ENCODE results near the gene PRDM11. TPM values are rescaled to one million over a fixed set of nuclear protein-coding genes. Genes with fewer than 3 reads are reported as not detected.

Gene PRDM11
- total RNA-seq, 1 experiment from 2014 or later: 27.4 TPM

DNA sequence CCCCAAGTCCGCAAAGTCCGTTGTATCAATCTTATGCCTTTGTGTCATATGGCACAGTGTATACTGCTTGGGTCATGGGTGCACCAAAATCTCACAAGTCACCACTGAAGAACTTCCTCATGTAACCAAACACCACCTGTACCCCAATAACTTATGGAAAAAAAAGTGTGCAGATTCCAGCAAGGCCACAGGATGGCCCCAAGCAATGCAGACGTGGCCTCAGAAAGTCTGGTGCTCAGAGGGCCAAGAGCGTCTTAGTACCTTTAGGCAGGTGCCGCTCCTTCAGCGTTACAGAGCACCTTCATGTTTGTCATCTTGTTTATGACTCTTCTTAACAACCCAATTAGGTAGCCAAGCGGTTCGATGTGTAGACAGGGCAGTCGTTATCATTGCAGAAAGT, 65.3 kb downstream of the PRDM11 start:
- Histone ChIP-seq H3K9me3 (ENCODE audit: control insufficient read depth, insufficient read depth, low read depth, low read length) (no peaks in the 10 kb centered on the region), H3K27me3 (ENCODE audit: control insufficient read depth, insufficient read depth, low read length) (no peaks in the 10 kb centered on the region), H3K4me1 (ENCODE audit: control insufficient read depth, insufficient read depth, low read length) (no peaks in the 10 kb centered on the region), H3K36me3 (ENCODE audit: control insufficient read depth, insufficient read depth, low read length) (no peaks in the 10 kb centered on the region), H3K4me3 (ENCODE audit: low read depth in 2 of 2, low read length in 2 of 2) (no peak overlapping the region), H3K27ac (ENCODE audit: low read length) (no peak overlapping the region)
- no TSS peak for BruUV-seq (replicated peaks)
- in situ Hi-C loops (cut with HindIII; ENCODE audit: low pct_unique_long_range_greater_than_20kb, low sequenced_read_pairs): no loop called here
- DNase-seq (ENCODE audit: low read depth, low spot score) (no peak), ATAC-seq (no peak)
- intact Hi-C loops (cut with micrococcal nuclease; ENCODE audit: unreplicated experiment): no loop called here
- CTCF ChIA-PET: no interaction called here
- POLR2A ChIA-PET: no interaction called here
- TF ChIP-seq, protein P1, sequence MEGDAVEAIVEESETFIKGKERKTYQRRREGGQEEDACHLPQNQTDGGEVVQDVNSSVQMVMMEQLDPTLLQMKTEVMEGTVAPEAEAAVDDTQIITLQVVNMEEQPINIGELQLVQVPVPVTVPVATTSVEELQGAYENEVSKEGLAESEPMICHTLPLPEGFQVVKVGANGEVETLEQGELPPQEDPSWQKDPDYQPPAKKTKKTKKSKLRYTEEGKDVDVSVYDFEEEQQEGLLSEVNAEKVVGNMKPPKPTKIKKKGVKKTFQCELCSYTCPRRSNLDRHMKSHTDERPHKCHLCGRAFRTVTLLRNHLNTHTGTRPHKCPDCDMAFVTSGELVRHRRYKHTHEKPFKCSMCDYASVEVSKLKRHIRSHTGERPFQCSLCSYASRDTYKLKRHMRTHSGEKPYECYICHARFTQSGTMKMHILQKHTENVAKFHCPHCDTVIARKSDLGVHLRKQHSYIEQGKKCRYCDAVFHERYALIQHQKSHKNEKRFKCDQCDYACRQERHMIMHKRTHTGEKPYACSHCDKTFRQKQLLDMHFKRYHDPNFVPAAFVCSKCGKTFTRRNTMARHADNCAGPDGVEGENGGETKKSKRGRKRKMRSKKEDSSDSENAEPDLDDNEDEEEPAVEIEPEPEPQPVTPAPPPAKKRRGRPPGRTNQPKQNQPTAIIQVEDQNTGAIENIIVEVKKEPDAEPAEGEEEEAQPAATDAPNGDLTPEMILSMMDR (IDR thresholded peaks at IDR 0.05): no peak
- no peak for TF ChIP-seq POLR2AphosphoS5 (IDR thresholded peaks at IDR 0.05; ENCODE audit: low read depth, low read length)
- TF ChIP-seq TCF7L2 (IDR thresholded peaks at IDR 0.05; ENCODE audit: low read depth, low read length): no peak
- TF ChIP-seq, protein P2, sequence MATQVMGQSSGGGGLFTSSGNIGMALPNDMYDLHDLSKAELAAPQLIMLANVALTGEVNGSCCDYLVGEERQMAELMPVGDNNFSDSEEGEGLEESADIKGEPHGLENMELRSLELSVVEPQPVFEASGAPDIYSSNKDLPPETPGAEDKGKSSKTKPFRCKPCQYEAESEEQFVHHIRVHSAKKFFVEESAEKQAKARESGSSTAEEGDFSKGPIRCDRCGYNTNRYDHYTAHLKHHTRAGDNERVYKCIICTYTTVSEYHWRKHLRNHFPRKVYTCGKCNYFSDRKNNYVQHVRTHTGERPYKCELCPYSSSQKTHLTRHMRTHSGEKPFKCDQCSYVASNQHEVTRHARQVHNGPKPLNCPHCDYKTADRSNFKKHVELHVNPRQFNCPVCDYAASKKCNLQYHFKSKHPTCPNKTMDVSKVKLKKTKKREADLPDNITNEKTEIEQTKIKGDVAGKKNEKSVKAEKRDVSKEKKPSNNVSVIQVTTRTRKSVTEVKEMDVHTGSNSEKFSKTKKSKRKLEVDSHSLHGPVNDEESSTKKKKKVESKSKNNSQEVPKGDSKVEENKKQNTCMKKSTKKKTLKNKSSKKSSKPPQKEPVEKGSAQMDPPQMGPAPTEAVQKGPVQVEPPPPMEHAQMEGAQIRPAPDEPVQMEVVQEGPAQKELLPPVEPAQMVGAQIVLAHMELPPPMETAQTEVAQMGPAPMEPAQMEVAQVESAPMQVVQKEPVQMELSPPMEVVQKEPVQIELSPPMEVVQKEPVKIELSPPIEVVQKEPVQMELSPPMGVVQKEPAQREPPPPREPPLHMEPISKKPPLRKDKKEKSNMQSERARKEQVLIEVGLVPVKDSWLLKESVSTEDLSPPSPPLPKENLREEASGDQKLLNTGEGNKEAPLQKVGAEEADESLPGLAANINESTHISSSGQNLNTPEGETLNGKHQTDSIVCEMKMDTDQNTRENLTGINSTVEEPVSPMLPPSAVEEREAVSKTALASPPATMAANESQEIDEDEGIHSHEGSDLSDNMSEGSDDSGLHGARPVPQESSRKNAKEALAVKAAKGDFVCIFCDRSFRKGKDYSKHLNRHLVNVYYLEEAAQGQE (IDR thresholded peaks at IDR 0.05; ENCODE audit: insufficient read depth in 1 of 2, low read depth in 2 of 2, low read length in 1 of 2): no peak
- TF ChIP-seq SIN3A (IDR thresholded peaks at IDR 0.05; ENCODE audit: borderline replicate concordance, insufficient read depth, low read depth, low read length): no peak

DNA sequence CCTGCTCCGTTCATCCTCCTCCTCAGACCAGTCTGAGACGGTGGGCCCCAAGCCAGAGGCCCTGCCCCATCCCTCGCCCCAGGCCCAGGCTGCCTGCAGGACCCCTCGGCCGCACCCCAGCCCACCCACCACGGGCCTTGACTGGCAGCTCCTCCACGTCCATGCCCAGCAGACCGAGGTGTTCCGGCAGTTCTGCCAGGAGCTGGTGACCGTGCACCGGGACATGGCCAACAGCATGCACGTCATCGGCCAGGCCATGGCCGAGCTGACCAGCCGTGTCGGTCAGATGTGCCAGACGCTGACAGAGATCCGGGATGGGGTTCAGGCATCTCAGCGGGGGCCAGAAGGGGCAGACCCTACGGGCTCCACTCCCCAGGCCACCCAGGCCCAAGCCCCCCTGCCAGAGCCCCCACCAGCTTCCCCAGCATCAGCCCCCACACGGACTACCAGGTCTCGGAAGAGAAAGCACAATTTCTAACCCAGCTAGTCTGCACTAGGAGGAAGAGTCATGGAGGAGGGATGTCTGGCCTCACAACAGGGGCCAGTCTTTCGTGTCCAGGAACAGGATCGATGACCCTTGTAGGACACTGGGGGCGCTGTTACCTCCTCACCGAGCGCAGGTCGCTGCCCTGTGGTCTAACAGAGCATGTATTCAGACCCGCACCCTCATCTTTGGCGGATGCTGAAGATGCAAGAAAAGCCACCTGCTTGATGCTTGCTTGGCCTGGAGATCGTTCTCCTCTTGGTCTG, 66.3 kb downstream of the PRDM11 start:
- BruUV-seq (replicated peaks): no TSS peak
- H3K27ac ChIP-seq (ENCODE audit: low read length): no peak overlapping the region
- H3K9me3 ChIP-seq (ENCODE audit: control insufficient read depth, insufficient read depth, low read depth, low read length): no peaks in the 10 kb centered on the region
- CTCF ChIA-PET: interaction anchor here (0.6 to 0.7 kb wide), 2 partner anchors 31 to 696 kb away, joined by 4 to 10 read pairs; no protein-coding TSS in a partner anchor
- in situ Hi-C loops (cut with HindIII; ENCODE audit: low pct_unique_long_range_greater_than_20kb, low sequenced_read_pairs) (no loop called here), intact Hi-C loops (cut with micrococcal nuclease; ENCODE audit: unreplicated experiment) (no loop called here)
- TF ChIP-seq, protein P1 (IDR thresholded peaks at IDR 0.05): peak; percentile 56; the same call in 1 of the 2 replicates
- TF ChIP-seq, protein P2 (IDR thresholded peaks at IDR 0.05; ENCODE audit: insufficient read depth in 1 of 2, low read depth in 2 of 2, low read length in 1 of 2): no peak
- POLR2A ChIA-PET: interaction anchor here (0.6 kb wide), 1 partner anchor 102 kb away, joined by 7 read pairs; no protein-coding TSS in a partner anchor
- no peaks in the 10 kb centered on the region for H3K4me1 ChIP-seq (ENCODE audit: control insufficient read depth, insufficient read depth, low read length)
- H3K4me3 ChIP-seq (ENCODE audit: low read depth in 2 of 2, low read length in 2 of 2): no peak overlapping the region
- peak; percentile 45; the same call in 1 of the 2 replicates for ATAC-seq
- DNase-seq (ENCODE audit: low read depth, low spot score): no peak
- no peaks in the 10 kb centered on the region for H3K36me3 ChIP-seq (ENCODE audit: control insufficient read depth, insufficient read depth, low read length)
- no peaks in the 10 kb centered on the region for H3K27me3 ChIP-seq (ENCODE audit: control insufficient read depth, insufficient read depth, low read length)
